Eye (tissue), 1 donor: Measurements from ENCODE around the gene RPS16.

Experiments
- DNase-seq: peaks from one replicate; pipeline ENCODE4 v3.0.0-alpha.2; 2015

RPS16 gene

DNA sequence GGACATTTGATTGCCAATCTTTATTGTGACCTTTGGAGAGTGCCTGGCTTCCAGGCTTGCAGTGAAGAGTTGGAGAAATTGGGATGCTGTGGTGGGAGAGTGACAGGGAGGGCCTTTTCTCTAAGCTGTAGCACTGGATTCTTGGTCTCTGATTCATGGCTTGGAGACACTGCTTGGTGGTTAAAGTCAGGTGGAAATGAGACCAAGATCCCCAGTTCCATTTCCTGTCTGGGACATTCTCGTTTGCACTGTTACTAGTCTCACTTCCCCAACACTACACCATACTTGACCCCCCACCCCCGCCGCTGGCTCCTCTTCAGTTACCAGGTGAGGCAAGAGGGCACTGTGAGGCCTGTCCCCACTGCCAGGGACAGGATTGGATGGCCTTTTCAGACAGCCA, 12.5 kb upstream of the RPS16 start:
- no peak for DNase-seq

DNA sequence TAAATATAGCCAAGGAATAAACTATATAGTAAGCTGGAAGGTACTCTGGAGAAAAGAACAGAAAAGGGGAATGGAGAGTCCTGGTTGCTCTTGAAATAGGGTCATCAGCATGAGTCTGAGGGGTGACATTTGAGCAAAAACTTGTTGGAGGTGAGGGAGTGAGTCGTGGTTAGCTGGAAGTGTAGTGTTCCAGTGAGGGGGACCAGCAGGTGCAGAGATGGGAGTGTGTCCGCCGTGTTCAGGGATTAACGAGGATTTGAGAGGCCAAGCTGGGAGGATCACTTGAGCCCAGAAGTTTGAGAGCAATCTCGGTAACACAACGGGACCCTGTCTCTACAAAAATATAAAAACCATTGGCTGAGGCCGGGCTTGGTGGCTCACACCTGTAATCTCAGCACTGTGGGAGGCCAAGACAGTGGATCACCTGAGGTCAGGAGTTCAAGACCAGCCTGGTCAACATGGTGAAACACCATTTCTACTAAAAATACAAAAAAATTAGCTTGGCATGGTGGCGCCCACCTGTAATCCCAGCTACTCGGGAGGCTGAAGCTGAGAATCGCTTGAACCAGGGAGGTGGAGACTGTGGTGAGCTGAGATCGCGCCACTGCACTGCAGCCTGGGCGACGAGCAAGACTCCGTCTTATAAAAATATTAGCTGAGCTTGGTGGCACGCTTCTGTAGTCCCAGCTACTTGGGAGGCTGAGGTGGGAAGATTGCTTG, 10.8 kb upstream of the RPS16 start:
- DNase-seq, result no peak

DNA sequence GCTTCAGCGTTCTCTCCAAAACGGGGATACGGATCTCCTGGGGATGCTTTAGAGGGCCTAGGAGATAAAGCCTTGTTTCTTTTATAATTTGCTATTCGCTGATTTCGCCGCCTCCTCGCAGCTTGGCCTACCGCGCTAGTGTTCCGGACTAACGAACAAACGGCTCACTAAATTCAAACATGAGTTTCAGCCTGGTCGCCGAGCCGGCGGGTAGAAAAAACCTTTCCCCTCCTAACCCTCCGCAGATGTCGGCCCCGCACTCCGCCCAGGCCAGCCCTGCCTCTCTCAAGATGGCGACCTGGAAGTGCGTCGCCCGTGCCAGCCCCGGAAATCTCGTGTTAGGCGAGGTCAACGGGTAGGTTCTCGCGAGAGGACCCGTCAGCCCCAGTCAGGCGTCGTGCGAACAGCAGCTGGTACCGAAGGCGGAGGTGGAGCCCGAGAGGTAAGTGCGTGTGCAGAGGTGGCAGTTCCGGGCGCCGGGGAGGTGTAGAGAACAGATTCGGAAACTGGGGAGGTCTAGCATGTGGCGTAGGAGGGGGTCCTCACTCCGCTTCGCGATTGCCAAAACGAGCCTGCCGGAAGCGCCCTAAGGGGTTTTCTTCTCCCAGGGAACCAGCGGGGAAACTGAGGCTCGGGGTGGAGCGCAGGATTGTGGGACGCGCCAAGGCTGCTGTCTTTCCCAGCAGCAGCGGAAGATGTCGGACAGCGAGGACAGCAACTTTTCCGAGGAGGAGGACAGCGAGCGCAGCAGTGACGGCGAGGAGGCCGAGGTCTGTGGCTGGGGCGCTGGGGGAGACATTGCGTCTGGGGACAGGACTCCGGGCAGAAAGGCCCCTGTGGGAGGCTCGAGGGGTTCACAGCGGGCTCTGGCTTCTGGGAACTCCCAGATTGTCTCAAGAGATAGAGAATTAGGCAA, 9.7 kb upstream of the RPS16 start, which contains the start of gene SUPT5H:
TSS of gene SUPT5H (plus strand) at position 387 of the 916 bp plus-strand sequence. CDS start at position 696, 309 bp downstream.
- DNase-seq, result peak; percentile 99

DNA sequence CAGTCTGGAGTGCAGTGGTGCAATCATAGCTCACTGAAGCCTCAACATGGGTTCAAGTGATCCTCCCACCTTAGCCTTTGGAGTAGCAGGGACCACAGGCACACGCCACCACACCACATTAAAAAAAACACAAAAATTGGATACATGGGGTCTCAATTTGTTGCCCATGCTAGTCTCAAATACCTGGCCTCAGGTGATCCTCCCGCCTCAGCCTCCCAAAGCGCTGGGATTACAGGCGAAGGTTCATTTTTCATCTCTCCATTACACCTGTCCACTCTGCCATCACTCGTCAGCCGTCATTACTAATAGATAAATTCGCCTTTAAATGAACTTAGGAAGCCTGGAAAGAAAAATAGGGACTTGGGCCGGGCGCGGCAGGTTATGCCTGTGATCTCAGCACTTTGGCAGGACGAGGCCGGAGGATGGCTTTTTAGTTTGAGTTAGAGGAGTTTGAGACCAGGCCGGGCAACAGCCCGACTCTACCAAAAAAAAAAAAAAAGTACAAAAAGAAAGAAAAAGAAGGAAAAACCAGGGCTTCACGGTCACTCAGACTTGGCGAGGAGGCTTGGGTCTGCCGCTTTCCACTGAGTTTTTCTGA, 8.9 kb upstream of the RPS16 start:
- no peak for DNase-seq

DNA sequence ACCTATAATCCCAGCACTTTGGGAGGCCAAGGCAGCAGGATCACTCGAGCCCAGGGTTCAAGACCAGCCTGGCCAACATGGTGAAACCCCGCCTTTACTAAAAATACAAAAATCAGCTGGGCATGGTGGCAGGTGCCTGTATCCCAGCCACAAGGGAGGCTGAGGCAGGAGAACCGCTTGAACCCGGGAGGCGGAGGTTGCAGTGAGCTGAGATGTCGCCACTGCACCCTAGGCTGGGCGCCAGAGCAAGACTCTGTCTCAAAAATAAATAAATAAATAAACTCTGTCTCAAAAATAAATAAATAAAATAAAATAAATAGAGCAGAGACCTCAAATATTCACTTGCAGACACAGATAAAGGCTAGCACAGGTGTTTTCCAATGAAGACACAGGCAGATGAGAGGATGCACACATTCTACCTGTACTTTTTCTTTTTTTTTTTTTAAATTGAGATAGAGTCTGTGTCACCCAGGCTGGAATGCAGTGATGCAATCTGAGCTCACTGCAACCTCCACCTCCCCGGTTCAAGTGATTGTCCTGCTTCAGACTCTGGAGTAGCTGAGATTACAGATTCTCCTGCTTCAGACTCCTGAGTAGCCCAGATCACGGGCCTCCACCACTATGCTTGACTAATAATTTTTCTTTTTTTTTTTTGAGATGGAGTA, 2.7 kb upstream of the RPS16 start:
- no peak for DNase-seq

DNA sequence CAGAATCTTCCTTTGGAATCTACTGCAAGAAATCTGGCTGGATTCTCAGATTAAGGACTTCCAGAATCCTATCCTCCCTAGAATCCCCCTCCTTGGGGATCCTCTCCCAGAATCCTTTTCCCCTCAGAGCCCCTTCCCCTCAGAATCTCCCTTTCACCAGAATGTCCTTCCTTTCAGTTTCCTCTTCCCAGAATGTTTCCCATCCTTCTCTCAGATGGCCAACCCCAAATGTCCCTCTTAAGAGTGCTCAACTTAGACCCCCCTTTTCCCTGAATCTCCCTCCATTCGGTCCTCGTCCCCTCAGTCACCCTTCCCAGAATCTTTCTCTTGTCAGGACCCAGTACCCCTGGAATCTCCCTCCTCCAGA, 584 bp upstream of the RPS16 start:
- no peak for DNase-seq

DNA sequence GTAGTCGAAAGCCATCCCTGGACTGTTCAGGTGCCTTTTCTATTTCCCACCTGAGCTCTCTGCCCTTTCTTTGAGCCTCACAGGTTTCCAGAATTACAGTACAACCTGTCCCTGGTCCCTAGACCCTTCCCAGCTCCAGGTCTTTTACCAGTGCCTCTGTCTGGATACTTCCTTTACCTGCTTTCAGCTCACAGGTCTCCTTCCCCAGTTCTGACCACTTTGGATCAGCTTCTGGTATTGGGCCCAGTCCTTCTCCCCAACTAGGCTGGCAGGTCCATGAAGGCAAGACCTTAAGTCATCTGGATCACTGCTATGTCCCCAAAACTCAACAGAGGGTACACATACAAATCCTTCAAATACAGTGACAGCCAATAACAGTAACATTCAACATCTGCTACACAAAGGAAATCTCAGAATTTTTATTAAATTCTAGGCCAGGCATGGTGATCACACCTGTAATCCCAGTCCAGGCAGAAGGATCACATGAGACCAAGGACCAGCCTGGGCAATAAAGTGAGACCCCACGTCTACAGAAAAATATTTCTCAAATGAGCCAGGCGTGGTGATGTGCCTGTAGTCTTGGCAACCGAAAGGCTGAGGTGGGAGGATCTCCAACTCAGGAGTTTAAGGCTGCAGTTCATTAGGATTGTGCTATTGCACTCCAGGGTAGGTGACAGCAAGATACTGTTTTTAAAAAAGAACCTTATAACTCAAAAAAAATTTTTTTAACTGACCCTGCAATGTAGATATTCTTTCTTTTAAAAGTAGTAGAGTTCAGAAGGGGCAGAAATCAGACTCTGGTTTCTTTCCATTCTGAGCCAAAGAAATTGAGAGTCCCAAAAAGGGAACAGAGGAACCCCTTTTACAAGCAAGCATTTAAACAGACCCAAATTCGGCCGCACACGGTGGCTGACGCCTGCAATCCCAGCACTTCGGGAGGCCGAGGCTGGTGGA, 1.3 kb downstream of the RPS16 start:
- DNase-seq, result no peak

DNA sequence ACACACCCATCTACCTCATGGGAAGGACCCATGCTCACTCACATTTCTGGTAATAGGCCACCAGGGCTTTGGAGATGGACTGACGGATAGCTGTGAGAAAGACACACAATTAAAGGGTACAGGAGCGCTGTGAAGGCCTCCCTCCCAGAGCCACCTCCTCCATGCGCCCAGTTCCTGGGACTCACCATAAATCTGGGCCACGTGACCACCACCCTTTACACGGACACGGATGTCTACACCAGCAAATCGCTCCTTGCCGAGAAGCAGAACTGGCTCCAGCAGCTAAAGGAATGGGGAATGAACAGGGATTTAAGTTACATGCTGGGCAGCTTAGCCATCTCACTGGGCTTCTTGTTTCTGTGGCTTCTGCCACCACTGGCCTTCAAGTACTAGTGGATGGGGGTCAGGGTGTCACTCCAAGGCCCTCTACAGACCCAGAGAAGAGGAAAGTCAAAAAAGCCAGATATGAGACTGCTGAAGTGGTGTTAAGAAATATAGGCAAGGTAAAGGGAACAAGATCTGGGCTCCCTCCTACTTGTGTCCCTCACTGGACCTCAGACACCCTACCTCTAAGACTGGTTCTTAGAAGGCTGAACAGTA, 2.2 kb downstream of the RPS16 start:
- no peak for DNase-seq

DNA sequence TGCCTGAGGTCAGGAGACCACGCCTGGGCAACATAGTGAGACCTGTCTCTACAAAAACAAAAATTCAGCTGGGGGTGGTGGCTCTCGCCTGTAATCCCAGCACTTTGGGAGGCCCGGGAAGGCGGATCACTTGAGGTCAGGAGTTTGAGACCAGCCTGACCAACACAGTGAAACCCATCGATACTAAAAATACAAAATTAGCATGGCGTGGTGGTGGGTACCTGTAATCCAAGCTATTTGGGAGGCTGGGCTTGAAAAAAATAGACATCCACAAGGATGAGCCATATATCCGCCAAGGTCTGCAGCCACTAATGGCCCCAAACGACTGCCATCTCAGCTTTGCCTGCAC, 3.1 kb downstream of the RPS16 start:
- no peak for DNase-seq

DNA sequence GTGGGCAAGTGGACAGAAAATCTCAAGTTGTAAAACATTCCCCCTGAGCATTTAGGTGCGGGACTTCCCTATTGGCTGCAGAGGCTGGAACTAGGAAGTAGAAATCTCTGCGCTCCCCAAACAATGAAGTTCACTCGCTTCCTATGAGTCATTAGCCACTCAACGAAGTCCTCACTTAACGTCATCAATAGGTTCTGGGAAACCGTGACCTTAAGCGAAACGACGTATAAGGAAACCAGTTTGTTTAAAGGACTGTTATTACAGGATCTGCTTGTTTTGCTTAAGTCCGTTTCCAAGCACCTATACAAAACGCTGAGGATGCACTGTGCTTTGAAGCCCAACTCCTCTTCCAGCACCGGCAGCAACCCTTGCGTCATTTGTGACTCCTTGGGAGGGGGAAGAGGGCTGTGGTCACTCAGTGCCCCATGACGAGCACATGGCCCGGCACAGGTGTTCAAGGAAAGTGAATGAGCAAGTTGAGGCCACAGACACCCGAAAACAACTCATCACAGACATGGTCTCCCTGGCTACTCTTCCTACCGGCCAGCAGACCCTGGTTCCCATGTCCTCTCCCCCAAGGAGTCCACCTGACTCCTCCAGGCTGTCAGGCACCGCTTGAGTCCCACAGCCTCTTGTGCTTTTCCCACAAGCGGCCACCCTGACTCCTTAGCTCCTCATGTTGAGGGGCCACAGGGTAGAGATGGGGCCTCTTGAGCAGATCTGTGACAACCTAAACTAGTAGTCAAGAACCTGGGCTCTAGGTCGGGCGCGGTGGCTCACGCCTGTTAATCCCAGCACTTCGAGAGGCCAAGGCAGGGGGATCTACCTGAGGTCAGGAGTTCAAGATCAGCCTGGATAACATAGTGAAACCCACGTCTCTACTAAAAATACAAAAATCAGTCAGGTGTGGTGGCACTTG, 4.8 kb downstream of the RPS16 start:
- DNase-seq, result peak; percentile 13

DNA sequence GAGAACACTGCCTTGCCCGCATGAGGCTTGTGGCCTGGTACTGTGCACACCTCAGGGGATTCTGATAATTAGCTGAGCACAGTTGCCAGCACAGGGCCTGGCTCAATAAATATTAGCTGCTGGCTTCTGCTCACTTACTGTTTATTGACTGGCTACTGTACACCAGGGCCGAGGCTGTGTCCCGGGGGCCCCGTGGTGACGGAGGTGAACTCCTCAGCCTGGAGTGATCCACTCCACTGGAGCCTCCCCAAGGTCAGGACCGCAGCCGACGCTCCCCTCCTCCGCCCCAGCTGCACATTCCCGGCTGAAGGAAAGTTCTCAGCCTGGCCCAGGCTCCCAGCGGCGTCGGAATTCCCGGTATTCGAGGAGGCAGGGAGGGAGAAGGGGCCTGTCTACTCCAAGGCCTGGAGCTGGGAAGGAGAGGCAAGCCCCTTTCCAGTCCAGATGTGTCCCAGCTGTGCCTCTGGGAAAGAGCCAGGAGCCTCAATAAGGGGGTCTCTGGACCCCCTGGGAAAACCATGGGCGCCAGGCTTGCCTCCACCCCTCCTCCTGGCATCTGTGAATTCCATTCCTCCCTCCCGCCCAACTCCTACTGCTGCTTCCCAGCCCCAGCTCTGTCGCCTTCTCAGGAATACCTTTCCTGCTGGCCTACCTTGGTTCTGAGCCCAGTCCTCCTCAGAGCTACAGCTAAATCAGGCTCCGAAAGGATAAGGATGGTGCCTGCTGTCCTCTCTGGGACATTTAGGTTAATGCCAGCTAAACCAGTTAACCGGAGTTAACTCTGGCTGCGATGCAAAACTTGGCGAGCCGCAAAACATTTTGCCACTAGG, 7.3 kb downstream of the RPS16 start:
- DNase-seq, result peak; percentile 89

DNA sequence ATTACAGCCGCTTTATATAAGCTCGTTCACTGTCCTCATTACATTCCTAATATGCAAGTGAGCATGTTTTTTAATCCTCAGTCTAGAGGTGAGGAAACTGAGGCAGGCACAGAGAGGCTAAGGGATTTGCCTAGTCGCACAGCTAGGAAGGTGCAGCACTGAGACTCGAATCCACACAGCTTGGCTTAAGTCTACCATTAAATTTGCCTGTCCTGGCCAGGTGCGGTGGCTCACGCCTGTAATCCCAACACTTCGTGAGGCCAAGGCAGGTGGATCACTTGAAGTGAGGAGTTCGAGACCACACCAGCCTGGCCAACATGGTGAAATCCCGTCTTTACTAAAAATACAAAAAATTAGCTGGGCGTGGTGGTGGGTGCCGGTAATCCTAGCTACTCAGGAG, 8.0 kb downstream of the RPS16 start:
- no peak for DNase-seq

DNA sequence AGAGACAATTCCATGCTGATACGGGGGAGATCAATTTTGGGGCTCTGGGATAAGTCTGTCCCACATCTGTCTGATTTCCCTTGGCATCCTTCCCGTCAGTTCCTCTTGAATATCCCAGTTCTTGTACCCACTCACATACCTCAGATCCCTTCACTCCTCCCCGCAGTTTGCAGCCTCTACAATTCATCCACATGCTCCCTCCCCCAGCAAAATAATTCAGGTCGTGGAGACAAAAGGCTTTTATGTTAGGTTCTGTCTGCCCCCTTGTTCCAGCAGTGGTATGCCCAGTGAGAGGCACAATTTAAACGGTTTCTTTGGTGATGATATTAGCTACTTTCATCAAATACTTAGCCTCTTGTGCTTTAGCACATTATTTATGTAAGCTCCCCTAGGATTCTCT, 9.6 kb downstream of the RPS16 start:
- no peak for DNase-seq

DNA sequence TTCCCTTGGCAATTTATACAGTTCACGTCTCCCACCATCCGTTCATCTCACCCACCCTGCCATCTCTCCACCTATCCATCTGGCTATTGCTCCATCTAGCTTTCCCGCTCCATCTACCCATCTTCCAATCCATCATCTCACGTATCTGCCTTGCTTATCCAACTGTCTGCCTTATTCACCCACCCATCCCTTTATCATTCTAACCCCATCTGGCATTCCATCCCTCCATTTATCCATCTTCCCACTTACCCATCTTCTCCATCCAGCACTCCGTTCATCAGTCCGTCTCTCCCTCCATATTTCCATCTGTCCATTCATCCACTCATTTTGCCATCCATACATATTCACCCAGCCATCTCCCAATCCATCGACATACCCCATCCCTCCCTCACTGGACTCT, 10.0 kb downstream of the RPS16 start:
- DNase-seq, result no peak

DNA sequence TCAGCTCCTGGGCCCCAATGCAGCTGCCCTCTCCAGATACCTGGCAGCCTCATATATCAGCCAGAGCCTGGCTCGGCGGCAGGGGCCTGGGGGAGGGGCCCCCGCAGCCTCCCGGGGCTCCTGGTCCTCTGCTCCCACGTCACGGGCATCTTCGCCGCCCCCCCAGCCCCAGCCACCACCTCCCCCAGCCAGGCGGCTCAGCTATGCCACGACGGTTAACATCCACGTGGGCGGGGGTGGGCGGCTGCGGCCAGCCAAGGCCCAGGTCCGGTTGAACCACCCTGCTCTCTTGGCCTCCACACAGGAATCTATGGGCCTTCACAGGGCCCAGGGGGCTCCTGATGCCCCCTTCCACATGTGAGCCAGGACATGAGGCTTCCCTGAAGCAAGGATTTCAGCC, 10.8 kb downstream of the RPS16 start:
- DNase-seq, result no peak

DNA sequence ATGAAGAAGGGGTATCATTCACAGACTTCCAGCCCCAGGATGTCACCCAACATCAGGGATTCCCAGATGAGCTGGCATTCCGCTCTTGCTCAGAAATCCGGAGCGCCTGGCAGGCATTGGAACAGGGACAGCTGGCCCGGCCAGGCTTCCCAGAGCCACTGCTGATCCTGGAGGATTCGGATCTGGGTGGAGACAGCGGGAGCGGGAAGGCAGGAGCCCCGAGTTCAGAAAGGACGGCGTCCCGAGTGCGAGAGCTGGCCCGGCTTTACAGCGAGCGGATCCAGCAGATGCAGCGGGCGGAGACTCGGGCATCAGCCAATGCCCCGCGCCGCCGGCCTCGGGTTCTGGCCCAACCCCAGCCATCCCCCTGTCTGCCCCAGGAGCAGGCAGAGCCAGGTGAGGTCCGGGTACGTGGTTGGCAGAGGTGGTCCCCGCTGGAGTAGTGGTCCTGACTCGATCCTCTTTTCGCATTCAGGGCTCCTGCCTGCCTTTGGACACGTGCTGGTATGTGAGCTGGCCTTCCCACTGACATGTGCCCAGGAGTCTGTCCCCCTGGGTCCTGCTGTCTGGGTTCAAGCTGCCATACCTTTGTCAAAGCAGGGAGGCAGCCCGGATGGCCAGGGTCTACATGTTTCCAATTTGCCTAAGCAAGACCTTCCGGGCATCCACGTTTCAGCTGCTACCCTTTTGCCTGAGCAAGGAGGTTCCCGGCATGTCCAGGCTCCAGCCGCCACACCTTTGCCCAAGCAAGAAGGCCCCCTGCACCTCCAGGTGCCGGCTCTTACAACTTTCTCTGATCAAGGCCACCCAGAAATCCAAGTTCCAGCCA, 12.3 kb downstream of the RPS16 start:
- DNase-seq, result no peak

DNA sequence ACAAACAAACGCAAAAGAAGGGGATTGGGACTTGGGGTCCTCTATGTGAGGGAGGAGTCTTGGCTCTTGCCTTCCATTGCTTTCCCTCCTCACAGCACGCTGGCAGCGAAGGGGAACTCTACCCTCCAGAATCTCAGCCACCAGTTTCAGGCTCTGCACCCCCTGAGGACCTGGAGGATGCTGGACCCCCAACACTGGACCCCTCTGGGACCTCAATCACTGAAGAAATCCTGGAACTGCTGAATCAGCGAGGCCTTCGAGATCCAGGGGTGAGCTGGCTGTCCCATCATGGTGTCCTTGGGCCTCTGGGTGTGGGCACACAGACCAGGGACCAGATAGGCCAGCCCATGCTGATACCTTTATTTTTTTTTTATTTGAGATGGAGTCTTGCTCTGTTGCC, 13.7 kb downstream of the RPS16 start:
- no peak for DNase-seq

DNA sequence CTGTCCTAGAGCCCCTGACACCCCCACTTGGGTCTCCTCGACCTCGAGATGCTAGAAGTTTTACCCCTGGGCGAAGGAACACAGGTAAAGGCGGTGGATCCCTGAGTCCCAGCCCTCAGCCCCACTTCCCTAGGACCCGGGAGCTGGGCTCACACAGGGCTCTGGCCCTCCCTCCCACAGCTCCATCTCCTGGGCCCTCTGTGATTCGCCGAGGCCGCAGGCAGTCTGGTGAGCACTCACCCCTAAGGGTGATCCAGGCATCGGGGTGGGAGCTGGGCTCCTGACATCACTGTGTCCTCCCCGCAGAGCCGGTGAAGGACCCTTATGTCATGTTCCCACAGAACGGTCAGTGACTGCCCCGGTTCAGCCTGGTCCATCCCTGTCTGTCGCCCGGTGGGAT, 15.0 kb downstream of the RPS16 start:
- no peak for DNase-seq

DNA sequence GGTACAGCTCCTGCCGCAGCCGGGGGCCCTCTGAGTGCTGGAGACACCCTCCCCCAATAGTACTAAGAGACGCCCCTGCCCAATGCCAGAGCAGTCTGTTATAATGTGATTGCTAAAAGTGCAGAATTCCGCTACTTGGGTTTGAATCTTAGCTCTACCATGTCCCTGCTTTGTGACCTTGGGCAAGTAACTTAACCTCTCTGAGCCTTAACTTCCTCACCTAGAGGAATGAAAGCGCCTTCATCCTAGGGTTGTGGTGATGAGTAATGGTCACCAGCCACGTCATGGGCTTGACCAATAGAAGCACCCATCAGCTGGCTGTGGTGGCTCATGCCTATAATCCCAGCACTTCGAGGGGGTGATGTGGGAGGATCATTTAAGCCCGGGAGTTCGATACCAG, 16.7 kb downstream of the RPS16 start:
- no peak for DNase-seq
